ENCODE measurements around the gene BMP6.

Gene BMP6

DNA sequence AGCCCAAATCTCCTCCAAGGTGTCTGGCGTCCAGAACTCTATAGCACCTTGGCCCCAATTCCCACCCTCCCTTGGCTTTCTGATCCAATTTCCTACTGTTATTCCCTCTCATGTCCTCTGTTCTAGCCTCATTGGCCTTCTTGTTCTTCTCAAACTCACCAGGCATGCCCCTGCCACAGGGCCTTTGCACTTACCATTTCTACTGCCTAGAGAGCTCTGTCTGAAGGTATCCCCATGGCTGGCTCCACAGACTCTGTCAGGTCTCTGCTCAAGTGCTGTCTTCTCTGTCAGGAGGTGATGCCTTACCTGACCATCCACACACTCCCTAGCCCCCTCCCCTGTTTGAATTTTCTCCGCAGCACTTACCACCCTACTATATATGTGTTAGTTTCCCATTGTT, 5.6 kb upstream of the BMP6 start:
- no peak for DNase-seq

DNA sequence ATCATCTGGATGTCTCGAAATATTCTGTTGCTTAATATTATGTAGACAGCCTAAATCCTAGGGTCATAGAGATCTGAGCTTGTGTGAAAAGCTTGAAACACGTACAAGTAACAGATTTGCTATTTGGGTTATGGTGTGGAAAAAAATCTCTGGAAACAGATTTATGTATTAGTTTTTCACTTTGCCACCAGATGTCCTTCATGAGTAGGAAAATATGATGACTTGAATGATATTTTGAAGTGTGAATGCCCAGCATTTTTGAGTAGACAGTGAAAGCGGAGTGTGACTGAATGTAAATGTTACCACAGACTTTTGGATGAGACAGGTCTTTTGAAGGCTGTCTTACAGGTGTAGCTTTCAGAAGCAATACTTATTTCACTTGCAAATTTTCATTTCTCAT, 4.2 kb upstream of the BMP6 start:
- peak in 1 of 5 experiments; percentile 20 for DNase-seq

DNA sequence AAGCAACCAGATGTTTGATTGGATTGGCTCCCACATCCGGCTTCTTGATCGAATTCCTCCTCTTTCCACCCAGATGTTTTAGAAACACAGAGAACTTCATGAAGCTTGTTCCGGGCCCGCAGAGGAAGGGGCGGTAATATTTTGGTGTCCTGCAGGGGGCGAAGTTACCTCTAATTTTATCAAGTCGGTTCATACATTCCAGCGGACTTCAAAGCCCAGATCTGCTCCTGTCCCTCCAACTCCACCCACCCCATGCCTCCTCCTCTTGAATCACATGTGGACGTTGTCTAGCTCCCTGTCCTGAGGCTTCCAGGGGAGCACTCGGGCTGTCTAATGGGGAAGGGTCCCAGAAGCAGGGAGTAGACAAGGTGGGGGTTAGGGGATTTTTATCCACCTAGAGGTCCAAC, 2.9 kb upstream of the BMP6 start:
- peak in 3 of 5 experiments; percentile 28 to 55 (median 43) for DNase-seq

DNA sequence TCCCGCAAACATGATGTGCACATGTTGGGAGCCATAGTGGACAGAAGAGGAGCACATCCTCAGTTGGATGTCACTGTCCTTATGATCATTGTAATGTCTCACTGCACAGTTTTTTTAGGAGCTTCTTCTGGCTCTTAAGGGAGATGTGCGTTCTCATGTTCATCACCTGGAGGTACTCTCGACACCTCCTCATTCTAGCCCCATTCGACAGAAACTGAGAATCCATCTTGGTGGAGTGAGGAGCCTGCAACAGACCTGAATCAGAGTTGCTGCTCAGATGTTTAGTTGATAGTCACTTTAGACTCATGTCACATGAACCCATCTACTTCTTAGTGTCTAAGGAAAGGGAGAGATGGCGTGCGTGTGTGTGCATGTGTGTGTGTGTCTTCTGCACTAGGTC, 2.3 kb upstream of the BMP6 start:
- DNase-seq, result no peak

DNA sequence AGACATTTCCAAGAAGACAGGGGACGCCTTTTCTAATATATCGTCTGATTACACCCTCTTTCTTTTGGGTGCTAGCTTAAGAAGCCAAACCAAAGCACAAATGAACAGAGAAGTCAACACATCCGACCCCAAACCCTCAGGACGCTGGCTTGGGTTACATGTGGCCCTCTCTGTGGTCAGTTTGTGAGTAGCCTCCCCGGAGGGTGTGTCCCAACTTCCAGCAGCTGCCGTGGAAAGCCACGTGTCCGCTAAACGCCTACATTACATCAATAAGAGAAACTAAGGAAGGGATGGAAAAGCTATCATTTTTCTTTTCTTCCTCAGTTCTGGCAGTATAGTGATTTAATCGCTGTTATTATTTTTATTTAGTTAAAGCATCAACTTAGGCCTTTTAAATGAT, 487 bp upstream of the BMP6 start:
- DNase-seq, result no peak

DNA sequence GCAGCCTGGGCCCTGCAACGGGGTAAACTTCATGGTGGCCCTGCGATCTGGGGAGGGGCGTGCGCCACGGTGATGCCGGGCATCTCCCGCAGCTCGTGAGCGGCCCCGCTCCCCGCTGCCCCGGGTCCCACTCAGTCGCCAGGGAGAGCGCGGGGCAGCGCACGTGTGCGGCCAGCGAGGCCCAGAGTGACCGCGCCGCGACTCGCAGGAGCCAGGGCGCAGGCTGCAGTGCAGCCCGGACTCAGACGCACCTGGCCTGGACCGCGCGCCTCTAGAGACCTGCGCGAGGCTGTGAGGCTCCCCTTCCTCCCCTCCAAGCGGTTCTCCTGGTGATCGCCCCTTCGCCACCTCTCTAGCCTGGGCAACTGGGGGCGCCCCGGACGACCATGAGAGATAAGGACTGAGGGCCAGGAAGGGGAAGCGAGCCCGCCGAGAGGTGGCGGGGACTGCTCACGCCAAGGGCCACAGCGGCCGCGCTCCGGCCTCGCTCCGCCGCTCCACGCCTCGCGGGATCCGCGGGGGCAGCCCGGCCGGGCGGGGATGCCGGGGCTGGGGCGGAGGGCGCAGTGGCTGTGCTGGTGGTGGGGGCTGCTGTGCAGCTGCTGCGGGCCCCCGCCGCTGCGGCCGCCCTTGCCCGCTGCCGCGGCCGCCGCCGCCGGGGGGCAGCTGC, 652 bp downstream of the BMP6 start:
- DNase-seq, result peak in 1 of 5 experiments; percentile 5

DNA sequence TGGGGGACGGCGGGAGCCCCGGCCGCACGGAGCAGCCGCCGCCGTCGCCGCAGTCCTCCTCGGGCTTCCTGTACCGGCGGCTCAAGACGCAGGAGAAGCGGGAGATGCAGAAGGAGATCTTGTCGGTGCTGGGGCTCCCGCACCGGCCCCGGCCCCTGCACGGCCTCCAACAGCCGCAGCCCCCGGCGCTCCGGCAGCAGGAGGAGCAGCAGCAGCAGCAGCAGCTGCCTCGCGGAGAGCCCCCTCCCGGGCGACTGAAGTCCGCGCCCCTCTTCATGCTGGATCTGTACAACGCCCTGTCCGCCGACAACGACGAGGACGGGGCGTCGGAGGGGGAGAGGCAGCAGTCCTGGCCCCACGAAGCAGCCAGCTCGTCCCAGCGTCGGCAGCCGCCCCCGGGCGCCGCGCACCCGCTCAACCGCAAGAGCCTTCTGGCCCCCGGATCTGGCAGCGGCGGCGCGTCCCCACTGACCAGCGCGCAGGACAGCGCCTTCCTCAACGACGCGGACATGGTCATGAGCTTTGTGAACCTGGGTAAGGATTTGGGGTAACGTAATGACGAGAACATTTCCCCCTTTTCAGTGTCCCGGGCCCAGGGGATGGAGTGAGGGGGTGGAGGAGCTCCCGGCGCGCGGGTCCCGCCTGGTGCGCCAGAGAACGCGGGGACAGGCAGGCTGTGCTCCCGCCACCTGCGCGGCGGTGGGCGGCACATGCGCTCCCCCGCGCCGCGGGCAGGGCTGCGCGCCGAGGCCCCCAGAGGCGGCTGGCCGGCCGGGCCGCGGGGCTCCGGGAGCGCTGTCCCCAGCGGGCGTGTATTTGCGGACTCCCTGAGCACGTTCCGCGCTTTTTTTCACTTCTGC, 1.4 kb downstream of the BMP6 start:
- DNase-seq, result peak in 1 of 5 experiments; percentile 10

DNA sequence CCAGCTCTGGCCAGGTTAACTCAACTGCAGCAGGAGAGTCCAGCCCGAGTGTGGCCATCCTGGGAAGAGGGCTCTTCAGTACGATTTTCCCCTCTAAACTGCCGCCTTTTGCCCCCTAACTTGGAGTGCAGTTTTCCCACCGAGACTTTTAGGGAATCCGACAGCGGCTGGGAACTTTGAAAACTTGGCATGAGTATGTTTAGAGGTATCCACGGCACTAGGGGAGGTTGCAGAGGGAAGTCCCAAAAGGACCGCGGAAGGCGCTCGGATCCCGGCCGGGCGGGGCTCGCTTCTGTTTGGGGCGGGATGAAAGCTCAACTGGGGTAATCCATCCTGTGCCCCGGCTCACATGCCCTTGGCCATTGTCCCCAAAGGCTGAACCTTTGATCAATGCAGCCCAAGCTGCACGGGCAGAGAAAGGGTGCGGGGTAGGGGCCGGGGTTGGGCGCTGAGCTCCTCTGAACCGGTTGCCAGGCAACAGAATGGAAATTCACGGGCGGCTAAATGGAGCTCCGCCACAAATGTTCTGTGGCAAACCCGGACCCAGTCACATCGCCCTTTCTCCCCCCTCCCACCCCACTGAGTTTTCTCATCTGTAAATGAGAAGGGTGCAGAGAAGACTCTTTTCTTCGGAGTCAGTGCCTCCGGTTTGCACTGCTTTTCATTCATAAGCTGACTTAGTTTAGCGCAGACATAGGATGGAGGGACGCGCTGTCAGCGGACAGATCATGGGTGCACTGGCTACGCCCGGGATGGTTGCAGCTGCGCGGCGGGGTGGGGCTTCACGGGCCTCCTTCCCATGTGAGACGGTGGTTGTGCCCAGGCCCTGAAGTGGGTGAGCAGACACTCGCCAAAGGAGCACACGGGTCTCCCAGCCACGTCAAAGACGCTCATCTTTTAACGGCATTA, 2.3 kb downstream of the BMP6 start:
- DNase-seq, result peak in 1 of 5 experiments; percentile 22

DNA sequence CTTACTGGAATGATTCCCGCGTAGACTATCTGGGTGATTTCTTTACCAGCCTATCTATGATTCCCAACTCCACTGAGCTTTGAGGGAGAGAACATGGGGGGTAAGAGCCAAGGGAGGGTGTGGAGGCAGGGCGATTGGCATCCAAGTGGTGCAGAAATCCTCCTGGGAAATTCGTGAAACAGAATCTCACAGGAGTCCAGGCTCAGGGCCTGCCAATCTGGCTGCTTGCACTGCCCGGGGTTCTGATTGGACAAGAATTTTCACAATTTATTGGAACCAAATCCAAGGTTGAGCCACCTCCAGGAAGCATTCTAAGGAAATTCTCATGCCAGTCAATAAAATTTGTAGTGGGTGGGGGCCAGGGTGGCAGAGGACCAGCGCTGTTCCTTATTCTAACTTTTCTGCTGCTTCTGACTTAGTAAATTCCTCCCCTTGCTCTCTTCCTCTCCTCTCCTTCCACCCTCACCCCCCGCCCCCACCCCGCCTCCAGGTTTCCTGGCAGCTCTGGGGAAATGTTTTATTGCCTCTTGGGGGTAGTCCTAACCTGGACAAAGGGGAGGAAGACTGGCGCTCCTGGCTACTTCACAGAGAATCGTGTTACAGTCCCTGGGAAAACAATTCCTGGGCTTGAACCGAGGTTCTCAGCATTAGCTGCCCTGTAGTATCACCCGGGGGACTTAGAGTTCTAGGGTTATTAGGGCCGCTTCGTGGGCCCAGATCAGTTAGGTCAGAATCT, 3.1 kb downstream of the BMP6 start:
- no peak for DNase-seq

DNA sequence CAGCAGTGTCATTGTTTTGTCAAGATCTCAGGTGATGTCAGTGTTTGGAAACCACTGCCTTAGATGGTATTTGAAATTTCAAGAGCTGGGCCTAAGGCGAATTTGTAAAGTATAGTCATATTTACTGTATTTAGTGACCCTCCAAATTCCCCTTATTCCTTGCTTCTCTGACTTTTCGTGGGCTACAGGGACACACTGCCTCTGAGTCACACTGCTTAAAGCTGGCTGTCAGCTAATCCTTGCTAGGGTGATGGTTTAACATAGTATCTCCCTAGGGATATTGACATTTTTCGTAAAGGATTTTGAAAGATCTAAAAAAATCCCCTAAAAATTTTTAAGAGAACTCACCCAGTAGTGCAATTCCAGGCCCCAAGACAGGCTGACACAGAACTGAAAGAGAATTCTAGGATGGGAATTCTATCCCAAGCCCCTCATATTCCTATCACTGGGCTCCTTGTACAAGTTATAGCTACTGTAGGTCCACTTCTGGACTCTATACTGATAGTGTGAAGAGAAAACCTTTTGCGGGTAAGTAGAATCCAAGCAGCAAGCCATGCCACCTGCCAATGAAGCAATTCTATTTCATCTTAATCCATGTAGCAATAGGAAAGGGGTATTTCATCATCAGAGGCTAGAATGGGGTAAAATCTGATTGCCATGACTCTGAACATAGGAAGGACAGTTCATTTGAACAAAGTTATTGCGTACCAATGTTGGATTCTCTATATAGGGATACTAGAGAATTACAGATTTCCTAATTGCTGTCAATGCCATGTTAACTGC, 4.3 kb downstream of the BMP6 start:
- no peak for DNase-seq

DNA sequence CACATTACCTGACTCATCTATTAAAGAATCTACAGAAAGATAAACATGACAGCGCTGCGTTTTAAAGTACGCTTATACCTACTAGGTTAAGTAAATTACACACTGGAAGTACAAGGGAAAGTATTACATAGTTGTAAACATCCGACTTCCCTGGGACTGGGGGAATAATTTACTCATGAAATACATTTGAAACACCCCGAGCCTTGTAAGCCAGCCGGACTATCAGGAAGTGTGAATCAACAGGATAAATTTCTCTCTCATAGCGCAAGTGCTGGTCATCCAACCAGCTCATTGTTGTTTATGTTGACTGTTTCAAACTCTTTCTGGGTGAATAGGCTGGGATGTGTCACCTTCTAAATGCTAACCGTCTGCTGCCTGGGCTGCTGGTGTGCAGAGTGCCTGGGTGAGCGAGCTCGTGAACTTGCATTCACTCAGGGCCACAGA, 4.9 kb downstream of the BMP6 start:
- DNase-seq, result no peak

DNA sequence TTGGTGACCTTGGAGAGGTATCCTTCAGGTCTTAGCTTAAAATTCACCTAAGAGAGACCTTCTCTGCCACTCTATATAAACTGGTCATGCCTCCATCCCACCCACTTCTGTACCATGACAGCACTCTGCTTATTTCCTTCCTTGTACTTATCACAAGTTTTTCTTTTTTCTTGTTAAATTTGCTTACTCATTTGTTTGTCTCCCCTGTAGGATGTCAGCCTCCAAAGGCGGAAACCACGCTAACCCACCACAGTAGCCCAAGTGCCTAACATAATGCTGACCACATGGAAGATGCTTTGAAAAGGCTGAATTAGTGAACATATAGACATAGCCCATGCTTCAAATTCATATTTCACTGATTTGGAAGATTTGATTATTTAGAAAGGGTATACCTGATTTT, 5.4 kb downstream of the BMP6 start:
- DNase-seq, result peak in 1 of 5 experiments; percentile 19

DNA sequence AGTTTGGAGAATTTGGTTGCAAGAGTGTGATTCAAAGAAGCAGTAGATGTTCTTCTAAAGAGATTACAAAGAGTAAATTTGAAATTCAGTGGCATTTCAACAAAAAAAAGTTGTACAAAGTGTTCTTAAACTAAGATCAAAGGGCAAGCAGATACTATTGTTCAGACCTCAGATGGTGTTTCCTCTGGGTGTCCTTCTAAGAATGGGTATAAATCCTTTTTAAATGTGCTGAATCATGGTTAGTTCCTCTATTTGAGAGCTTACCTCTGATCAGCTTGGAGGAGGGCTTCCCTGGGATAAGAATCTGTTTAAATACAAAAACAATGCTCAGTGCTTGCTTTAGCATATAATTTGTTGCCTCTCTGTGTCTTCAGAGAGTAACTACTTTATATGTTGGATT, 6.3 kb downstream of the BMP6 start:
- no peak for DNase-seq

DNA sequence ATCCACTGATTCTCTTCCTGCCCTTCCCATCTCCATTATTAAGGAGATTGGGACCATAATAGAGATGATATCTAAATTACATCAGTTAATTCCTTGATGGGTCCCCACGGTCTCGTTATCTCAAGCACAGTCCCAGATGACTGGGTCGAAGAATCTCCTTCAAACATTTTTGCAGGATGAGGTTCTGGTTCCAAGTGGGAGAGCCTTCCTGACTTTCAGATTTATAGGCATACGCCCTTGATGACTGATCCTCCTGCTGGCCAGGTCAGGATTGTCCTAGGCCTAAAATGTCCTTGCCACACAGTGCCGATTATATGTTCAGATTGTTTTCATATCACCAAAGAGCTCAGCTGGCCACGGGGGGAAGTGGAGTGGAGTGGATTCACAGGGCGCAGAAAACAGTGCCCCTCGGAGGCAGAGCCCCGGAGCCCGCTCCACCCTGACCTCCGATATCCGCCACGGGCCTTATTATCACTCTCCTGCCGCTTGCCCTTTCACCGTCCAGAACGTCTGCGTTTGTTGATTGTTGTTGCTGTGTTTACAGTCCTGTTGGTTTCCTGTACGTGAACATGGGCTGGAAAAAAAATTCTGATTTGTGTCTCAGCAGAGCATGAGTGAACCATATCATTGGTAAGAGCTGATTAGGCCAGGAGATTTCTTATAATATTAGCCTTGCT, 8.9 kb downstream of the BMP6 start:
- DNase-seq, result no peak

DNA sequence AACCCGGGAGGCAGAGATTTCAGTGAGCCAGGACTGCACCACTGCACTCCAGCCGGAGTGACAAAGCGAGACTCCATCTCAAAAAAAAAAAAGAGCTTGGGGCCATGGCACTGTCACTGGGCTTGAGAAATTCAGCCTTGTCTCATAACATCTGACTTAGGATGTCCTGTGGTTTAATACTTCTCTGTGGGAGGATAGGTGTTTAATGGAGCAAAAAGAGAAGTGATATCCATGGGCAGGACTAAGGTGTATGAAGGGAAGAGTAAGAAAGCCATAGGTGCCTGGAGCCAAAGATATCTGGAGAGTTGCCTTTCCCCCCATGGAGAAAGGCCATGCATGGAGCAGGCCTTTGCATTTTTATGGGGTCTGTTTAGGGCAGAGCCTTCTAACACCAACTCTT, 11.2 kb downstream of the BMP6 start:
- no peak for DNase-seq

DNA sequence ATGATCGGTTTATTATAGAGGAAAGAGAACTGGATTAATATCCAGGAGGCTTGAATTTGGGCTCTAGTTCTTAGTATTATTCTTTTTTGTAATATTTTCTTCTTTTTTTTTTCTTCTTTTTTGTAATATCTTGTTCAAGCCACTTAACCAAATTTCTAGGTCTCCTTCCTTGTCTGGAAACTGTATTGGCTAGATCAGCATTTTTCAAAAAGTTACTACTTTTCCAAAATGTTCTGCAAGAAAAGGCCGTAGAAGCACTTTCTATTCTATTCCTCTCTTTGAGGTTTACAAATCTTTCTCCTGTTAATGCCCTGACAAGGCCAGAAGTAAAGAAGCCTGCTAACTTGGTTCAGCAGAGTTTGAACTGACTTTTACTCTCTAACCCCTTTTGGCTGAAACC, 12.0 kb downstream of the BMP6 start:
- no peak for DNase-seq

DNA sequence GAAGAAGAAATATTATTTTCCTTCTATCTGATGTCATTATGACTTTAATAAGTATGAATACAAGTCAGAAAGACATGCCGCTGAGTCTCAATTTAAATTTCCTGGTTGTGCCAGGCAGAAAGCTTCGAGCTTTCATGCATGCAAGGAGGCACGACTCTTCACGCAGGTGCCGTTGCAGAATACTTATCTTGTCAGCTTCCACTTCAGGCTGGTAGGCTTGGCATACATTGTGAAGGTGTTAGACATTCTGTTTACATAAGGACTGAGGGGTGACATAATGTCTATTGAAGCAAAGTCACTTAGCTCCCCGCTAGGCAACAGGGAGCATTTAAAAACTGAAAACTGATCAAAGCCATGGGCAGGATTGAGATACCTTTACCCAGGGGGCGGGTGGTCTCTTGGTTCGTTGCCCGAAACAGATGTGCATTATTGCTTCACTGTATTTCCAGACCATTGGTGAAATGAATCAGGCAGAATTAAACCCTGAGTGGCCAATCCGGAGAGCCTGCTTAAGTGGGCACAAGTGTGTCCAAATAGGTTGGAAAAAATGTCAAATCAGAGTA, 16.4 kb downstream of the BMP6 start:
- DNase-seq, result no peak

DNA sequence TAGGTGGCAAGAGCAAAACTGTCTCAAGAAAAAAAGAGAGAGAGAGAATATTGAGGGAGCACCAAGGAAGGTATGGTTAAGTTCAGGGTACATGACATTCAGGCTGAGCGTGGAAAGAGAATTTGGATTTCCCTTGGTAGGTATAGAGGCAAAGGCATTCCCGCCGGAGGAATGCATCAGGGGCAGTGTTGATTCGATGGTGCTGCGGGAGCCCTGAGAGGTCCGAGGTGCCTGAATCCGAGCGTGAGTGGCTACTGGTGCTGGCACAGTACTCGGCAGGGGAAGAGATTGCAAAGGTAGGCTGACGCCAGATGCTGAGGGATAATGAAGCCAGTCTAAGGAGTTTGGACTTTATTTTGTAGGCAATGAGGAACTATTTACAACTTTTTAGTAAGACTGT, 20.0 kb downstream of the BMP6 start:
- no peak for DNase-seq

DNA sequence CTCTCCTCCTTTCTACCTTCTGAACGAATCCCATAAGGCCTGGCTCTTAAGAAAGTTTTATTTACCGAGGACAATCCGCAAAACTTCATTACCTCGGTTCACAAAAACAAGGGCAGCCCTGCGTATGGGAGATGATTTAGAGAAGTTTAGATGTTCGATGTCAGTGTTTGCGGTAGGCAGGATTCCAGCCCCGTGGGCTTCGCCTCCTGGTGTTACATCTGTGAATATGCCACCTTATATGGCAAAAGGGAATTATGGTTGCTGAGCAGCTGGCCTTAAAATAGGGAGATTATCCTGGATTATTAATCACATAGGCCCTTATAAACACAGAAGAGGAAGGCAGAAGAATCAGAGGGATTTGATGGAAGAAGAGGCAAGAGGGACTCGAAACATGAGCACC, 21.1 kb downstream of the BMP6 start:
- DNase-seq, result no peak

DNA sequence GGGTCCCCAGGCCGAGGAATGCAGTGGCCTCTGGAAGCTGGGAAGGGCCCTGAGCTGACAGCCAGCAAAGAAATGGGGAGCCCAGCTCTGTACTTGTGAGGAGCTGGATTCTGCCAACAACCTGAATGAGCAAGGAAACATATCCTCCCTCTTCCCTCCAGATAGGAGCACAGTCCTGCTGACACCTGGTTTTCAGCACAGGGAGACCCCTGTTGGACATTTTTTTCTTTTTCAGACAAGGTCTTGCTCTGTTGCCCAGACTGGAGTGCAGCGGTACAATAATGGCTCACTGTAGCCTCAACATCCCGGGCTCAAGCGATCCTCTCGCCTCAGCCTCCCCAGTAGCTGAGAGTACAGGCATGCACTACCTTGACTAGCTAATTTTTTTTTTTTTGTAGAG, 21.5 kb downstream of the BMP6 start:
- no peak for DNase-seq
